GM08714 (cell line): Measurements from ENCODE around the gene NOP14.
"Not testable (repeated sequence)": the region's sequence is repeated elsewhere in the genome, so short reads cannot be mapped to it uniquely, and the experiment has no call there.

ENCODE experiments used
- H3K4me3 ChIP-seq: fragments of 200-500 bp; sonication (Bioruptor generic); 2 replicates; pipeline ENCODE4 v1.5.1; 2014; ENCODE audit warnings: mild to moderate bottlenecking, low read length, inconsistent platforms
- ZNF274 ChIP-seq: IDR thresholded peaks from 2 replicates; pipeline ENCODE4 v1.6.1; 2012; ENCODE audit warnings: mild to moderate bottlenecking, low read depth, low read length

The NOP14 gene

DNA sequence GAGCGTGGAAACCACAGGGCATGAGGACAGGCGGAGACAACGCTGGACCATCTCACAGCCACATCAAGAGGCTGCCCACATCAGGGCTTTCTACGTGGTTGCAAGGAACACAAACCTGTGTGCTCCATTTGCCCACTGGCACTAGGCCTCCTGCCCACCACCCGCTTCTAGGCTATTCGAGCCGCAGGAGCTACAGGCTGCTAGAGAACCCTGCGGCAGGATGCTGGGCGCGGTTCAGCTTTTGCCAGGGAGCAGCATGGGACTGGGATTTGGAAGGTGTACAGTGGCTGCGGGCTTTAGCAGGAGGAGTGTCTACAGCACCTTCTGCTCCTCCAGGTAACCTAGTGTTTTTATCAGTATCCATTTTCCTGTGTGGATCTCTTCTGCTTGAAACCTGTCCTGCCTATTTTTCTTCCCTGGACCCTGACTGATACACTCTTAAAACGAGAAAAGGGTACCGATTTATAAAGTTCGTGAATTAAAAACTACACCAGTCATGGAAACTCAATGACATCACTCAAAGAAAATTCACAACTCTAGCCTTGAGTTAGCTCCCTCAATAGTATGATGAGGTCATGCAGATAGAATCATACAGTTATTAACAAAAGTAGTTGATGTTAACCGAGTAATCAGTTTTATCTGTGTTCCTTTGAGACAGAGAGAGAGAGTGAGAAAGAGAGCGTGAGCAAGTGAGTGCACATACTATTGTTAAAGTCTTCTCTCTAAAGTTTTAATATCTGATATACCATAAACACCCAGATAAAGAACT, 12.8 kb downstream of the NOP14 start:
- H3K4me3 ChIP-seq, result no peak overlapping the region
- TF ChIP-seq ZNF274, result no peak

- TF ChIP-seq ZNF274, result no peak
- H3K4me3 ChIP-seq, result no peak overlapping the region
Measured at GRCh38 chr4:2949782-2950125, 13.5 kb downstream of the NOP14 start.

- no peak overlapping the region for H3K4me3 ChIP-seq
- TF ChIP-seq ZNF274, result no peak
Measured at GRCh38 chr4:2948895-2949781, 14.1 kb downstream of the NOP14 start.

GRCh38 chr4:2947926-2948325, 15.3 kb downstream of the NOP14 start:
- no peak for TF ChIP-seq ZNF274
- no peak overlapping the region for H3K4me3 ChIP-seq

DNA sequence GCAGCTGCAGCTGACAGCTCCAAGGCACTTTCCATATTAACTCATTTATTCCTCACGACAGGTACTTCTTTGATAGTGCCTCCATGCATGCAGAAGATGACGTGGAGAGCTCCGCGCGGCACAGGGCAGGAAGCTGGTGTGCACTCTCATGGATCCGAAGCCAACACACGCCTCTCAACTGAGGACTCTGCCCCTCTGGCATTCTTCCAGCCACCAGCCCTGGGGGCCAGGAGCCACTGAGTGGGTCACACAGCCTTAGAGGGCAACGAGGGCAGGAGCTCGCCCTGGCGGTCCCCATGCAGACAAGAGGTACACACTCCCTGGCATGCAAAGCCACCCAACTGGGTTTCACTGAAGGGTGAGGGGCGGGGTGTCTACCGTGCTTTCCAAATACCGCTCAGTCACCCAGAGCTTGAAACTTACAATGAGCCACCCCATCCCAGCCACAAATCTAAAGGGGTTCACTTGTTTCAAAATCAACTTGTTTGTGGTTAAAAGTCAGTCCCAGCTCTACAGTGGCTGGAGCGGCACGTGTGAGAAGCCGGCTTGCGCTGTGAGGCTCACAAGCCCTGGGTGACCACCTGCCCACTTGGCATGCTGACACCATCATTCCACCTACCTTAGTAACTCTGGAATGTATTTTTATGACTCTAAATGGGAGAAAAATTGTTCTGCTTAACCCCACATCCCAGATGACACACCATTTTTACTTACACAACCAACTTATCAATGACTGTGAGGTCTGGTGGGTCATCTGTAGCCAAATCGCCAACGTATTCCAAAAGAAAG, 16.2 kb downstream of the NOP14 start:
- H3K4me3 ChIP-seq, result no peak overlapping the region
- TF ChIP-seq ZNF274, result no peak

DNA sequence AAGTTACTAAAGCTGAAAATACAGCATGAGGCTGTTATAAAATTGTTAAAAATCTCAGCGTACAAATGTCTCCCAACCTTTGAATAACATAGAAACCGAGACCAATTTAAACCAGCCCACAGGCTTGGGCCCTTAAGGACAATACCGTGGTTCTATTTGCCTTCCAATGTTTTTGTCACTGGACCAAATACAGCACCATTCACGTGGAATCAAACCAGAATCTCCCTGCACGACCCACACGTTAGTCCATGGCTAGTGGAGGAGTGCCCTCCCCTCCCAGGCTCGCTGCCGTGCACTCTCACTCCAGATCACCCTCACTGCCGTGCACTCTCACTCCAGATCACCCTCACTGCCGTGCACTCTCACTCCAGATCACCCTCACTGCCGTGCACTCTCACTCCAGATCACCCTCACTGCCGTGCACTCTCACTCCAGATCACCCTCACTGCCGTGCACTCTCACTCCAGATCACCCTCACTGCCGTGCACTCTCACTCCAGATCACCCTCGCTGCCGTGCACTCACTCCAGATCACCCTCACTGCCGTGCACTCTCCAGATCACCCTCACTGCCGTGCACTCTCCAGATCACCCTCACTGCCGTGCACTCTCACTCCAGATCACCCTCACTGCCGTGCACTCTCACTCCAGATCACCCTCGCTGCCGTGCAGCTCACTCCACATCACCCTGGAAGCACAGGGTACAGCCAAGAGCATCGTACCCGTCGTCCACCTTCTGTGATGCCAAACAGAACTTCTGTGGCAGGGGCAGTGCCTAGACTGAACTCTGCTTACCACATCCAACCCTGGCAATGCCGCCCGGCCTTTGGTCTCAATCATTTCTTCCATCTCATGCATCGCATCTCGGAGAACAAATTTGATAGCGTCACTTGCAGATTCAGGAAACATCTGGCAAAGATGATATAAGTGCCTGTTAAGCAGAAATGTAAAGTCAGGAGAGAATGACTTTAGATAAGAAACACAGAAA, 17.3 kb downstream of the NOP14 start:
- not testable (repeated sequence) for H3K4me3 ChIP-seq

DNA sequence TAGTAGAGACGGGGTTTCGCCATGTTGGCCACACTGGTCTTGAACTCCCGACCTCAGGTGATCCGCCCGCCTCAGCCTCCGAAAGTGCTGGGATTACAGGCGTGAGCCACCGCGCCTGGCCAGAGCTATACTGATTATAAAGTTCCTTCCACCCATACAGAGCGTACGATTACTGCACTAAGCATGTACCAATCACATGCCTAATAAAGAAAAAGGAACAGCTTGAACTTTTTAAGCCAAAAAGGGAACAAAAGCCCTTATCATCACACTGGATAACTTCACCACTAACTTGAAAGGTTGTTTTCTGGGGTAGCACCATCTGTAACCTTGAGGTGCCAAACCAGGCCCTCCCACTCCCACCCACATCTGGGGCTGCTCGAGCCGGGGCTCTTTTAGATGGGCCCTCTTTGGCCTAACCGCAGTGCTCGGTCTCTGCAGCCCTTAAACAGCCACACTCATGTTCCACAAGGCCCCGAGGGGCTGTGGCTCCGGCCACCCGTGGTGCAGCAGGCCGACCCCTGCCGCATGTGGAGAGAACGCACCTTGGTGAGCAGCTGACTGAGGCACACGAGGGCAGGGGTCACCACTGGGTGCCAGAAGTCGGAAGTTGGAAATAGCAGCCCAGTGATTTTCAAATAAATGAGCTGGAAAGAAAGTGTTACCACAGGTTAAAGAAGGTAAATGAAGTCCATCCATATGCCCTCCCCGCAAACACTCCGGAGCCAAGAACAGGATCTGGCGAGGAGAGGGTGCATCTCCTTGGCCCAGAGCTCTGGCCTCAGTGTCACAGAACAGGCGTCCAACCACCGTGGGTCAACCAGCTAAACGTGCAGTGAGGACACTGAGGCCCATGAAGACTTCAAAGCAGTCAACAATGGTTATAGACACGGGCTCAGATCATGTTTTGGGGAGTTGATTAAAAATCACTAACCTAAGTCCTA, 18.4 kb downstream of the NOP14 start:
- no peak overlapping the region for H3K4me3 ChIP-seq
- TF ChIP-seq ZNF274, result no peak

DNA sequence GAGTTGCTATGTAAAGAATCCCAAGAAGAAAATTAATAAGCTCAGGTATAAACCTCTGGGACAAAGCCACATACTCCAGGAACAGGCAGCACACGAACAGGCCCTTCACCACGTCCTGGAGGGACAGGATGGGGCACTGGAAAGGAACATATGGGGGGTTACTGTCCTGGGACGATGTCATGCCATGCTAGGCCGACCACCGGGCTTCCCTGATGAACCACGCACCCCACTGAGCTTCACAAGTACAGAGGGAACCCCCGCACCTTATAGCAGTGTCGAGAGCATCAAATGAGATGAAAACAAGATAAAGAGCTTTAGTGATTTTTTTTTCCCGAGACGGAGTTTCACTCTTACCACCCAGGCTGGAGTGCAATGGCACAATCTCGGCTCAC, 19.1 kb downstream of the NOP14 start:
- no peak for TF ChIP-seq ZNF274
- H3K4me3 ChIP-seq, result no peak overlapping the region

GRCh38 chr4:2943364-2944090, 19.7 kb downstream of the NOP14 start:
- no peak for TF ChIP-seq ZNF274
- H3K4me3 ChIP-seq, result no peak overlapping the region

GRCh38 chr4:2942532-2943363, 20.5 kb downstream of the NOP14 start:
- no peak for TF ChIP-seq ZNF274
- H3K4me3 ChIP-seq, result no peak overlapping the region

DNA sequence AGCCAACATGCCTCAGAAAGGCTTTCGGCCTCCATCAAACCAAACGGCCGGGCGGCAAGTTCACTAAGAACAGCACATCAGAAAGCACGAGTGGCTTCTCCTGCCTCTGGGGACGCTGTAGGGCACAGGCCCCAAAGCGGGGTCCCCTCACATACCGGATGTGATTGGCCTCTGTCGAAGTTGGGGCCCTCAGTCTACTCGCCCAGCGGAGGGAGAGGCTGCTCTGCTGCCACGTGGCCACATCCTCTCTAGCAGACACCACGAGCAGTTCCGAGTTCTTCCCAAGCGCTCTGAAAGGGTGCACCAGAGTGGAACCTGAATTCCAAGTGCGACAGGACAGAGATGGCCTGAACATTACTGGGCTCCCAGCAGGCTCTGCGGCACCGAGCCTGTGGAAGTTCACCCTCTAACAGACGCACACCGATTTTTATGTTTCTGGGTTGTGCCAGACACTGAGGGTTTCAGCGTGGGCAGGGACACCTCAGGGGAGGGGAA, 21.1 kb downstream of the NOP14 start:
- TF ChIP-seq ZNF274, result no peak
- no peak overlapping the region for H3K4me3 ChIP-seq
